GM19324 (cell line): ENCODE data around the gene DDR1.
"Not testable (repeated sequence)": the region's sequence is repeated elsewhere in the genome, so short reads cannot be mapped to it uniquely, and the experiment has no call there.

ENCODE experiments used
- ATAC-seq: cut with Tn5 transposase; IDR thresholded peaks from one replicate; pipeline ENCODE4 v1.9.1; 2021; ENCODE audit warnings: mild to moderate bottlenecking, moderate library complexity; ENCODE audit not compliant: unreplicated experiment, low FRiP score

The DDR1 gene

GRCh38 chr6:30914076-30914853, 29.9 kb downstream of the DDR1 start, which contains the start of gene VARS2:
VARS2 (plus strand) TSS chr6:30914238; CDS start chr6:30914837, 599 bp downstream.
- peak; percentile 85 for ATAC-seq

GRCh38 chr6:30914854-30915590, 30.7 kb downstream of the DDR1 start:
- ATAC-seq, result no peak

GRCh38 chr6:30915591-30915946, 31.2 kb downstream of the DDR1 start:
- ATAC-seq, result no peak

GRCh38 chr6:30917041-30917440, 32.7 kb downstream of the DDR1 start:
- no peak for ATAC-seq

GRCh38 chr6:30917487-30917886, 33.2 kb downstream of the DDR1 start:
- no peak for ATAC-seq

- ATAC-seq, result no peak
Observed at GRCh38 chr6:30918670-30919069, 34.4 kb downstream of the DDR1 start.

GRCh38 chr6:30922447-30922852, 38.1 kb downstream of the DDR1 start:
- no peak for ATAC-seq

- not testable (repeated sequence) for ATAC-seq
Observed at GRCh38 chr6:30924040-30924627, 39.8 kb downstream of the DDR1 start.

GRCh38 chr6:30926644-30927043, 42.3 kb downstream of the DDR1 start:
- no peak for ATAC-seq

- ATAC-seq, result not testable (repeated sequence)
Observed at GRCh38 chr6:30927080-30927479, 42.8 kb downstream of the DDR1 start.

- no peak for ATAC-seq
Observed at GRCh38 chr6:30928677-30929076, 44.4 kb downstream of the DDR1 start.

- no peak for ATAC-seq
Observed at GRCh38 chr6:30930506-30930905, 46.2 kb downstream of the DDR1 start.

GRCh38 chr6:30931272-30931671, 47.0 kb downstream of the DDR1 start:
- ATAC-seq, result no peak

- ATAC-seq, result no peak
Observed at GRCh38 chr6:30931969-30932645, 47.8 kb downstream of the DDR1 start, which contains the start of gene SFTA2. SFTA2 (minus strand) TSS chr6:30932170; CDS start chr6:30932096, 74 bp downstream.

GRCh38 chr6:30932665-30933365, 48.5 kb downstream of the DDR1 start:
- ATAC-seq, result no peak

- no peak for ATAC-seq
Observed at GRCh38 chr6:30935018-30935417, 50.7 kb downstream of the DDR1 start.

- no peak for ATAC-seq
Observed at GRCh38 chr6:30937265-30937664, 52.9 kb downstream of the DDR1 start.

GRCh38 chr6:30938730-30939129, 54.4 kb downstream of the DDR1 start:
- no peak for ATAC-seq

- ATAC-seq, result no peak
Observed at GRCh38 chr6:30939473-30939872, 55.2 kb downstream of the DDR1 start.

GRCh38 chr6:30940361-30940986, 56.2 kb downstream of the DDR1 start, which contains the start of gene MUCL3:
MUCL3 (plus strand) TSS chr6:30940973; CDS start chr6:30941000, 27 bp downstream.
- ATAC-seq, result no peak
